Lung (tissue), 12 donors: ENCODE data around the gene MAGI2. TPM values are rescaled to one million over a fixed set of nuclear protein-coding genes. Genes with fewer than 3 reads are reported as not detected.

Experiments used
- ATAC-seq: fragments of 200-7000 bp; cut with Tn5 transposase; one replicate; pipeline ENCODE4 v1.9.1; 2020; ENCODE audit warnings: moderate number of reproducible peaks; ENCODE audit not compliant: insufficient read depth, low FRiP score
- DNase-seq, 3 donors: peaks; one replicate each; pipeline ENCODE4 v3.0.0-alpha.2; 2013 to 2017
- H3K27ac ChIP-seq, 2 donors: one replicate each; pipeline ENCODE4 v1.5.1; 2013; ENCODE audit warnings: mild to moderate bottlenecking in 2 of 2, moderate library complexity in 2 of 2, control low read depth in 1 of 2, inconsistent platforms in 1 of 2, low read depth in 1 of 2, low read length in 1 of 2
- H3K27me3 ChIP-seq, 3 donors: one replicate each; pipeline ENCODE4 v1.5.1; 2013; ENCODE audit warnings: low read length in 2 of 3; ENCODE audit not compliant: control insufficient read depth in 3 of 3, insufficient read depth in 3 of 3
- H3K36me3 ChIP-seq, 4 donors: one replicate each; pipeline ENCODE4 v1.5.1; 2013; ENCODE audit warnings: low read length in 4 of 4, mild to moderate bottlenecking in 1 of 4, moderate library complexity in 1 of 4; ENCODE audit not compliant: control insufficient read depth in 4 of 4, insufficient read depth in 4 of 4
- H3K4me1 ChIP-seq, 5 donors: one replicate each; pipeline ENCODE4 v1.5.1; 2013; ENCODE audit warnings: low read length in 5 of 5, mild to moderate bottlenecking in 2 of 5, moderate library complexity in 1 of 5; ENCODE audit not compliant: control insufficient read depth in 5 of 5, insufficient read depth in 5 of 5
- H3K4me3 ChIP-seq: one replicate; pipeline ENCODE4 v1.5.1; 2013; ENCODE audit warnings: mild to moderate bottlenecking, control low read depth, moderate library complexity
- H3K9ac ChIP-seq, 2 donors: one replicate each; pipeline ENCODE4 v1.5.1; 2013; ENCODE audit warnings: low read length in 2 of 2, control low read depth in 1 of 2; ENCODE audit not compliant: insufficient read depth in 1 of 2
- H3K9me3 ChIP-seq, 4 donors: one replicate each; pipeline ENCODE4 v1.5.1; 2013; ENCODE audit warnings: low read length in 3 of 4, mild to moderate bottlenecking in 1 of 4, moderate library complexity in 1 of 4; ENCODE audit not compliant: control insufficient read depth in 4 of 4, insufficient read depth in 3 of 4
- WGBS, 2 donors: extraction: QIAGEN DNeasy Blood & Tissue Kit; methylation state at CpG; one replicate each; pipeline ENCODE4 v1.1.7; 2013; 5-methylcytosine and 5-hydroxymethylcytosine counted together
- polyA plus RNA-seq, 2 donors: library from polyadenylated mRNA; stranded (reverse); fragments of 200-250 nt; gene quantifications; one replicate each; pipeline ENCODE4 v1.2.1, GENCODE V29; 2013
- total RNA-seq, 2 donors: library from RNA; depleted of rRNA in 1 of 2; stranded (reverse); fragments of >200 nt in 1 of 2; gene quantifications; one replicate each; pipeline ENCODE4 v1.2.1, GENCODE V29; 2014 to 2021
- TF ChIP-seq, protein P1 (sequence below): IDR thresholded peaks from 2 replicates; pipeline ENCODE4 v1.5.1; 2012; ENCODE audit warnings: mild to moderate bottlenecking; ENCODE audit errors: control extremely low read depth, extremely low read depth
- donor health status: control.
- donor health status: control.
- donor health status: Bipolar disorder and iron deficiency.
- donor health status: healthy.
- donor health status: DM: yes; HTN: yes; CAD: no.

MAGI2 gene
- total and polyA plus RNA-seq, 4 donors = 0.94 to 18.0 (median 5.3) TPM

DNA sequence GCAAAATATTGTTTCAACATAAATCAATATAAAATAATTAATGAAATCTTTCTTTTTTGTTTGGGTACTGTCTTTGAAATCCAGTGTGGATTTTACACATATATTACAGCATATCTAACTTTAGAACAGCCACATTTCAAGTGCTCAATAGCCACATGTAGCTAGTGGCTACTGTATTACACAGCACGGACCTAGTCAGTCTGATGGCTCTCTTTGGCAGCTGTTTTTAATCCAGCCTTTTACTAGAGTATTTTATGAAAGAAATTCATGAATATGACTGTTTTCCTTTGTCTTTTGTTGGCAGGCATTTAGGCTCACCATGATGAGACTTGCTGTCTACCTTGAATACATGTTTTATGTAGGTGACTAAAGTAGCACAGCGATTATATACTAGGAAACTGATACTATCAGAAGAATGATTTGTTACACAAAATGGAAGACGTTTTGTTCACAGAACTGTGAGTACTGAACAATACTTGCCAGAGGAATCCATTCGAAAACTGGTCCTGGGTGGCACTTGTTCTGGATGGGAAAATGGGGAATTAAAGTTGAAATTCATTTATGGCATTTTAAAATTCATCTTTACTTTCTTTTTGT is 1268.2 kb downstream of the MAGI2 start:
- WGBS, 2 donors = 83% methylated on average over 4 of the region's 4 CpGs
- ATAC-seq (no peak), DNase-seq (no peak)

DNA sequence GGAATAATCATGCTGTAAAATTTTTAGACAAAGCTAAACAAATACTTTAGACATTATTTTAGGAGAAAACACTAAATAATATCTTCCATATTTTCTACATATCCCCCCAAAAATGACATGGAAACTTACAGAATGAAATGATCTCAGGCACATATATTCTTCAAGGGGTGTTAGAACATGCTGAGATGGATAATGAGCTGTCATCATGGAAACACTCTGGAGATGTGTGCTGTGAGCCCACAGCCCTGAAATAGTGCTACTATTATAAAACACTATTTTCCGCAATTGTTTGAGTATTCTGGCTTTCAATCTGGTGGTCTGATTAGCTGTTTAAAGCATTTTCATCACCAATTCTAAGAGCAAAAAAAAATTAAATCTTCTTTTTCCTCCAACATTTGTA is 1269.2 kb downstream of the MAGI2 start:
- TF ChIP-seq, protein P1, sequence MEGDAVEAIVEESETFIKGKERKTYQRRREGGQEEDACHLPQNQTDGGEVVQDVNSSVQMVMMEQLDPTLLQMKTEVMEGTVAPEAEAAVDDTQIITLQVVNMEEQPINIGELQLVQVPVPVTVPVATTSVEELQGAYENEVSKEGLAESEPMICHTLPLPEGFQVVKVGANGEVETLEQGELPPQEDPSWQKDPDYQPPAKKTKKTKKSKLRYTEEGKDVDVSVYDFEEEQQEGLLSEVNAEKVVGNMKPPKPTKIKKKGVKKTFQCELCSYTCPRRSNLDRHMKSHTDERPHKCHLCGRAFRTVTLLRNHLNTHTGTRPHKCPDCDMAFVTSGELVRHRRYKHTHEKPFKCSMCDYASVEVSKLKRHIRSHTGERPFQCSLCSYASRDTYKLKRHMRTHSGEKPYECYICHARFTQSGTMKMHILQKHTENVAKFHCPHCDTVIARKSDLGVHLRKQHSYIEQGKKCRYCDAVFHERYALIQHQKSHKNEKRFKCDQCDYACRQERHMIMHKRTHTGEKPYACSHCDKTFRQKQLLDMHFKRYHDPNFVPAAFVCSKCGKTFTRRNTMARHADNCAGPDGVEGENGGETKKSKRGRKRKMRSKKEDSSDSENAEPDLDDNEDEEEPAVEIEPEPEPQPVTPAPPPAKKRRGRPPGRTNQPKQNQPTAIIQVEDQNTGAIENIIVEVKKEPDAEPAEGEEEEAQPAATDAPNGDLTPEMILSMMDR = no peak
- ATAC-seq (no peak), DNase-seq (peak in 2 of 3 donors; percentile 35 to 65)
- Histone ChIP-seq H3K27me3 (no peaks in the 10 kb centered on the region), H3K4me1 (peaks cover 0 to 4% (median 0%) of the 10 kb centered on the region in 5 donors), H3K27ac (no peak overlapping the region), H3K36me3 (no peaks in the 10 kb centered on the region), H3K9me3 (no peaks in the 10 kb centered on the region), H3K4me3 (no peak overlapping the region), H3K9ac (no peak overlapping the region)
- WGBS, 2 donors = 93 to 98% methylated on average over 1 of the region's 1 CpG

More for the DNA sequence above, 1268.2 kb downstream of the MAGI2 start:
- H3K9me3 ChIP-seq = no peaks in the 10 kb centered on the region
- no peaks in the 10 kb centered on the region for H3K27me3 ChIP-seq
- peaks cover 0 to 4% (median 0%) of the 10 kb centered on the region in 5 donors for H3K4me1 ChIP-seq
- no peak overlapping the region for H3K4me3 ChIP-seq
- H3K27ac ChIP-seq = no peak overlapping the region
- H3K9ac ChIP-seq = no peak overlapping the region
- TF ChIP-seq, protein P1 = no peak
- no peaks in the 10 kb centered on the region for H3K36me3 ChIP-seq

DNA sequence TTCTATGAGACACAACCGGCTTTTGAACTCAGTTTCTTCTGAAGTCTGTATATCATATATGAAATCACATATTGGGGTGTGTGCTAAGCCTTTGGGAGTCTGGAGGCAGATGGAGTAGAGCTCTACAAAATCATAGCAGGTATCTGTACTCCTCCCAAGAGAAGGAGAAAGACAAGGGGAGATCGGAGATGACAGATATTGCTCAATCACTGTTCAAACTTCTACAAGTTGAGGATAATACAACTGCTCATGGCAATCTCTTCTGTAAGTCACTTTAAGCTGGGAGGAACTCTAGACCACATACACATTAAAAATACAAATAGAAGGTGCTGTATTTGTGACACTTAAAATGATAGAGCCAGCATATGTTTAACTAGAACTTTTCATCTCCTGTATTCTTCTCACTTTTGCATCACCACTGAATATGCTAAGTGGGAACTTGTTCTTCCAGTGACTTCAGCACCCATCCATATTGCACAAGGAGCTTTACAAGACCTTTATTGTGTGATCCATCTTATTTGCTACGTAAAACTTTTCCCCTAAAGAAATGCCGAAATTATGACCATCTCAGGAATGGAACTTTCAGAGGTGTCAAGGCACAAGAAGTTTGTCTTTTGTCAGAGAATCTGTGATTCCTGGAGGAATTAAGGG is 1273.5 kb downstream of the MAGI2 start:
- H3K9me3 ChIP-seq = peaks cover 0 to 2% (median 0%) of the 10 kb centered on the region in 4 donors
- H3K36me3 ChIP-seq = no peaks in the 10 kb centered on the region
- no peak overlapping the region for H3K9ac ChIP-seq
- ATAC-seq = no peak
- peaks cover 0 to 19% (median 2%) of the 10 kb centered on the region in 5 donors for H3K4me1 ChIP-seq
- H3K27ac ChIP-seq = no peak overlapping the region
- DNase-seq = no peak
- TF ChIP-seq, protein P1 = no peak
- no peak overlapping the region for H3K4me3 ChIP-seq
- WGBS, 2 donors = 91 to 97% methylated on average over 4 of the region's 4 CpGs
- no peaks in the 10 kb centered on the region for H3K27me3 ChIP-seq
